GM18873 (cell line): ENCODE results near the gene AK4.

Experiments used
- ATAC-seq: cut with Tn5 transposase; IDR thresholded peaks from one replicate; pipeline ENCODE4 v1.9.1; 2021; ENCODE audit warnings: mild to moderate bottlenecking, moderate library complexity, moderate number of reproducible peaks; ENCODE audit not compliant: unreplicated experiment, low FRiP score

The AK4 gene

GRCh38 chr1:65266476-65266875, 118.5 kb downstream of the AK4 start:
- ATAC-seq: no peak

- ATAC-seq: no peak
These were observed 119.3 kb downstream of the AK4 start for GRCh38 chr1:65267271-65267670.

- no peak for ATAC-seq
These were observed 119.7 kb downstream of the AK4 start for GRCh38 chr1:65267683-65268082.

GRCh38 chr1:65269612-65270011, 121.6 kb downstream of the AK4 start:
- no peak for ATAC-seq

GRCh38 chr1:65276197-65276939, 128.4 kb downstream of the AK4 start:
- ATAC-seq: no peak

- no peak for ATAC-seq
These were observed 129.8 kb downstream of the AK4 start for GRCh38 chr1:65277605-65278347.

- ATAC-seq: no peak
These were observed 130.5 kb downstream of the AK4 start for GRCh38 chr1:65278376-65279069.

- no peak for ATAC-seq
These were observed 131.2 kb downstream of the AK4 start for GRCh38 chr1:65279070-65279779.
